Sigmoid colon (tissue), 4 donors: Measurements from ENCODE around the gene ZFP36.

Experiments used
- CTCF ChIP-seq, 4 experiments: fragments of 450-650 bp in 3 of 4; fragments of 200-600 bp in 1 of 4; IDR thresholded peaks; one replicate each; pipeline ENCODE4 v1.5.1; 2016 to 2019; ENCODE audit warnings: antibody characterized with exemption in 4 of 4, mild to moderate bottlenecking in 3 of 4, moderate library complexity in 2 of 4
- POLR2A ChIP-seq, 2 donors: fragments of 450-650 bp; IDR thresholded peaks; one replicate each; pipeline ENCODE4 v1.6.1; 2016; ENCODE audit warnings: antibody characterized with exemption in 2 of 2, mild to moderate bottlenecking in 2 of 2, moderate library complexity in 2 of 2
- POLR2AphosphoS5 ChIP-seq, 4 donors: sonication (generic); formaldehyde crosslinking; IDR thresholded peaks; one replicate each; pipeline ENCODE4 v1.6.1; 2017; ENCODE audit warnings: antibody characterized with exemption in 4 of 4

- TF ChIP-seq CTCF (IDR thresholded peaks at IDR 0.05) (no peak), POLR2AphosphoS5 (IDR thresholded peaks at IDR 0.05) (no peak), POLR2A (IDR thresholded peaks at IDR 0.05) (no peak)
Measured at GRCh38 chr19:39425744-39426143, 19.1 kb downstream of the ZFP36 start.
